ENCODE data around the gene LONP1. TPM values are rescaled to one million over a fixed set of nuclear protein-coding genes. Genes with fewer than 3 reads are reported as not detected.

The LONP1 gene
- total RNA-seq, 6 experiments from 2014 or later: 67.9 to 86.0 (median 72.9) TPM

DNA sequence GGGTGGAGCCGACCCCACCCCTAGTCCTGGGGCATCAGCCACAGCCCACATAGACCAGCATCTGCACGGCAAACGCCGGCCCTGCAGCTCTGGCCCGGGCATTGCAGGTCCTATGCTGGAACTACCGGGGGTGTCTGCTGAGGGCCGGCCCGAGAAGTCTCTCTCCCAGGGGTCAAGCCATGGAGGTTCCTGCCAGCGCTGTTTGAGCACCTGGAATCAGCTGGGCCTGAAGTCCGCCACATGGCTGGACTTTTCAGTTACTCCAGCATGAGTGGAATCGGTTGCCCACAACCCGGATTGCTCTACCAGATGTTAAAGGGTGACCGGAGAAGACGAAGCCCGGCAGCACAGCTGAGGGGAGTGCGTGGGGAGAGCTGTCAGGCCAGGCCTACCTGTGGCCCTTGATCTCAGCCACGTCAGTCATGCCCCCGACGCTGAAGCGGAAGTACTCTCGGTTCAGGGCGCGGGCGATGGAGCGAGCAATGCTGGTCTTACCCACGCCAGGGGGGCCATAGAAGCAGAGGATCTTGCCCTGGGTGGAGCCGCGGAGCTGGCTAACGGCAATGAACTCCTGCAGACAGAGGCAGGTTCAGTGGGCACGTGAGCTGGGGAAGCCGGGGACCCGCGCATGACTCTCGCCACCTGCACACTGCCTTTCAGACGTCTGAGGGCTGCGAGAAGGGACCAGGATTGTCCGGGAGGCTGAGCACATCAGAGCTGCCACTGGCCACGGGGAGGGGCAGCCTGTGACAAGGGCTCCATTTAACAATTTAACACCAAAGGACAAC, 21.1 kb downstream of the LONP1 start:
- H3K36me3 Mint-ChIP-seq (ENCODE audit: low read depth): peaks cover 21% of the 10 kb centered on the region

DNA sequence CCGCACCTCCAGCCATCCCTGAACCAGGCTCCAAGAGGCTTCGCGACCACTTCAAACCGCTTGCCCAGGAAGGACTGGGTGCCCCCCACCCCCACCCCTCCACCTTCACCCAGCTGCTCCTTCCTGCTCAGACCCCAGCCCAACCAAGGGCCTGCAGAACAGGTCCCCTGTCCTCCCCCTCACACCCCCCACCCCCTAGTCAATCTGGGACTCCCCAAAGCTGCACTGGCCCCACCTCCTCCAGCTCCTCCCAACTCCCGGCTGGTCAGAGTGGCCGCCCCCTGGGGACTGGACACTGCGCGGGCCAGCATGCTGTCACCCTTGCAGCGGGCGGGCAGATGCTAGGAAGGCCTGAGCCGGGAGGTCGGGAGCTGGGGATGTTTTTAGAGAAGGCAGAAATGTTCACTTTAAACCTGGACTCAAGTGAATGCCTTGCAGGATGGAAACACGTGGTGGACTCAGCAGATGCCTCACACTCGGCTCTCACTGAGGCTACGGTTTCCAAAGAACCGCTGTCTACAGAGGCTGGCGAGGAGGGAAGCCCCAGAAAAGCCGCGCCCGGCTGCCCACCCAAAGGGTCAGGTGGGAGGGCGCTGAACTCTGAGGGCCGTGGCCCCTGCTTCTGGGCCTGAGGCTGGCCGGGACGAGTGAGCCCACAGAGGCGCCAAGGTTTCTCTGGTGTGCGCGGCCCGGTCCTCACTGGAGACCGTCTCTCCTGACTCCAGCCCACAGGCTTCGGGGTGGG, 21.9 kb downstream of the LONP1 start:
- Mint-ChIP-seq H3K36me3 (ENCODE audit: low read depth) (peaks cover 15% of the 10 kb centered on the region), H3K27ac (no peak overlapping the region), H3K27me3 (ENCODE audit: insufficient read depth) (peaks cover 26% of the 10 kb centered on the region), H3K4me1 (ENCODE audit: low read depth) (peaks cover 3% of the 10 kb centered on the region), H3K9me3 (peaks cover 3% of the 10 kb centered on the region; the same call in 1 of the 2 replicates), H3K4me3 (no peak overlapping the region)
- no peak for DNase-seq
- TF ChIP-seq, protein P1, sequence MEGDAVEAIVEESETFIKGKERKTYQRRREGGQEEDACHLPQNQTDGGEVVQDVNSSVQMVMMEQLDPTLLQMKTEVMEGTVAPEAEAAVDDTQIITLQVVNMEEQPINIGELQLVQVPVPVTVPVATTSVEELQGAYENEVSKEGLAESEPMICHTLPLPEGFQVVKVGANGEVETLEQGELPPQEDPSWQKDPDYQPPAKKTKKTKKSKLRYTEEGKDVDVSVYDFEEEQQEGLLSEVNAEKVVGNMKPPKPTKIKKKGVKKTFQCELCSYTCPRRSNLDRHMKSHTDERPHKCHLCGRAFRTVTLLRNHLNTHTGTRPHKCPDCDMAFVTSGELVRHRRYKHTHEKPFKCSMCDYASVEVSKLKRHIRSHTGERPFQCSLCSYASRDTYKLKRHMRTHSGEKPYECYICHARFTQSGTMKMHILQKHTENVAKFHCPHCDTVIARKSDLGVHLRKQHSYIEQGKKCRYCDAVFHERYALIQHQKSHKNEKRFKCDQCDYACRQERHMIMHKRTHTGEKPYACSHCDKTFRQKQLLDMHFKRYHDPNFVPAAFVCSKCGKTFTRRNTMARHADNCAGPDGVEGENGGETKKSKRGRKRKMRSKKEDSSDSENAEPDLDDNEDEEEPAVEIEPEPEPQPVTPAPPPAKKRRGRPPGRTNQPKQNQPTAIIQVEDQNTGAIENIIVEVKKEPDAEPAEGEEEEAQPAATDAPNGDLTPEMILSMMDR (IDR thresholded peaks at IDR 0.05): no peak

More for the DNA sequence above, 21.1 kb downstream of the LONP1 start:
- no peak for DNase-seq
- H3K27me3 Mint-ChIP-seq (ENCODE audit: insufficient read depth): peaks cover 23% of the 10 kb centered on the region
- no peak overlapping the region; the same call in 1 of the 2 replicates for H3K27ac Mint-ChIP-seq
- peaks cover 9% of the 10 kb centered on the region for H3K4me1 Mint-ChIP-seq (ENCODE audit: low read depth)
- H3K9me3 Mint-ChIP-seq: peaks cover 7% of the 10 kb centered on the region; the same call in 1 of the 2 replicates
- TF ChIP-seq, protein P1 (IDR thresholded peaks at IDR 0.05): no peak
- H3K4me3 Mint-ChIP-seq: no peak overlapping the region; the same call in 1 of the 2 replicates

DNA sequence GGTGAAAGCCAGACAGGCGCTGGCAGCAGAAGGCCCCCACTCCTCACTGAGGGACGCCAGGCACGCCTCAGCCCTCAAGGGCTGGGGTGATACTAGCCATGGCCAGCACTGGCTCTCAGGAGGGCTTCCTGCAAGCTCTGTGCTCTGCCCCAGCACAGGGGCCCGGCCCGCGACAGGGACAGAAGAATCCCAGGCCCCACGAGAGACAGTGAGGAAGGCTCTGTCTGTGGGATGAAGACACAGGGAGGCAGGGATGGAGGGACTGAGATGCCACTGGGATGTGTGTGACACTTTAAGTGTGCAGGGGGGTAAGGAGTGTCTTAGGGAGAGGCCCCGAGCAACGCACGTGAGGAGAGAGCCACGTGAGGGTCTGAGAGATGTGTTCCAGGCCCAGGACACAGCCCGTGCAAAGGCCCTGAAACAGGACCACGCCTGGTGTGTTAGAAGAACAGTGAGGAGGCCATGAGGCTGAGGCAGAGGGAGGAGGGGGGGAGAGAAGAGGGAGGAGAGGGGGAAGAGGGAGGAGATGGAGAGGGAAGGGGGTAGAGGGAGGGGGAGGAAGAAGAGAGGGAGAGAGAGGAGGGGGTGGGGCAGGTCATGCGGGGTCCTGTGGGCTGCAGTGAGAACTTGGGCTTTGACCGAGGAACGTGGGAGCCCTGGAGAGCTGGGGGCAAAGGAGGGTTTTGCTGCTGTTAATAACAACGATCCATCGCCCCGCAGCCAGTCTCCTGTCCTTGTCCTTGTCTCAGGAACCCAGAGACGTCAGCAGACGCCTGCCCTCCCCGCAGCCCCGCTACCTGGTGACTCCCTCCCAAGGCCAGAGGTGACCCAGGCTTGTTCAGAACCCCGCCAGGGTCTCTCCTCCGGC, 22.7 kb downstream of the LONP1 start:
- Mint-ChIP-seq H3K27ac (peak overlapping the region; percentile 25; the same call in 1 of the 2 replicates), H3K4me3 (no peak overlapping the region), H3K9me3 (peaks cover 3% of the 10 kb centered on the region; the same call in 1 of the 2 replicates), H3K27me3 (ENCODE audit: insufficient read depth) (peaks cover 26% of the 10 kb centered on the region), H3K4me1 (ENCODE audit: low read depth) (peaks cover 6% of the 10 kb centered on the region; the same call in 1 of the 2 replicates), H3K36me3 (ENCODE audit: low read depth) (peaks cover 20% of the 10 kb centered on the region; the same call in 1 of the 2 replicates)
- TF ChIP-seq, protein P1 (IDR thresholded peaks at IDR 0.05): no peak
- DNase-seq: no peak

DNA sequence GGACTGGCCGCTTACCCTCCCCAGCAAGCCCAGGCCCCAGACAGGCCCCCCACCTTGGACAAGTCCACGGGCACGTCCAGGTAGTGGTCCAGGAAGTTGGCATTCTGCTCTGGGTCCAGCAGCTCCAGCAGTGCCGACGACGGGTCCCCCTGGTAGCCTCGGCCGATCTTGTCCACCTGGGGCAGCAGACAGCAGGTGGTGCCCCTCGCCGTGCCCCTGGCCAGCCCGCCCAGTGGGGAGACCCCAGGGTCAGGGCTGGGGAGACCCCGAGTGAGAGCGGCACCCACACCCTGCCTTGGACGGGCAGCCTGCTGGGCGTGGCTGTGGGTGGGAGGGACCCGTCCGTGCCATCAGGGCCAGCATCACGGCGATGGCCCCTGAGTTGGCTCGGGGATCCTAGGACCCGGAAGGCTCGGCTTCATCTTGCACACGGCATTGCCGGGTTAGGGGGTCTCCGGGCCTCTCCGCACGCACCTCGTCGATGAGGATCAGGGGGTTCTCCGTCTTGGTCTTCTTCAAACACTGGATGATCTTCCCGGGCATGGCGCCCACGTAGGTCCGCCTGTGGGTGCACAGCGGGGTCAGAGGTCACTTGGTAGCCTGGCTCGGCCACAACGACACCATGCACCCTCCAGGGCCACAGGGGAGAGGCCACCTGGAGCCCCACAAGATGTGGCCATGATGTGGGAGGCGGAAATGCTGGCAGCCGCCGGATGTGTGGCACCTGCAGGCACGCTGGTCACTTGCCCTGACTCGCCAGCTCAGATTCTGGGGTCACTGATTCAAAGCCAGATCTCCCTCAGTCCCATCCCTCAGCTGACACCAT, 23.5 kb downstream of the LONP1 start:
- Mint-ChIP-seq H3K27ac (0 out of 2 replicates have a peak overlapping the region, but pooled peaks have one; percentile 25), H3K4me3 (no peak overlapping the region), H3K36me3 (ENCODE audit: low read depth) (peaks cover 24% of the 10 kb centered on the region; the same call in 1 of the 2 replicates), H3K4me1 (ENCODE audit: low read depth) (peaks cover 10% of the 10 kb centered on the region; the same call in 1 of the 2 replicates), H3K27me3 (ENCODE audit: insufficient read depth) (peaks cover 23% of the 10 kb centered on the region), H3K9me3 (peaks cover 3% of the 10 kb centered on the region; the same call in 1 of the 2 replicates)
- TF ChIP-seq, protein P1 (IDR thresholded peaks at IDR 0.05): no peak
- DNase-seq: no peak

Data from HFFc6 (cell line).